K562 (cell line): ENCODE measurements around the gene KMT2C. TPM values are rescaled to one million over a fixed set of nuclear protein-coding genes. Genes with fewer than 3 reads are reported as not detected.
A peak's percentile ranks its signal among the peaks of the same experiment; 100 is the strongest.

Experiments
- BCL6 ChIP-seq: fragments of 250-450 bp; sonication (Bioruptor Pico); IDR thresholded peaks from 2 replicates; pipeline ENCODE4 v1.4.0; 2020
- CBFB ChIP-seq: sonication (generic); formaldehyde crosslinking; IDR thresholded peaks from 2 replicates; pipeline ENCODE4 v1.4.0; 2020; ENCODE audit warnings: mild to moderate bottlenecking, missing genetic modification reagents
- CEBPG ChIP-seq, 3 experiments: fragments of 200-800 bp in 1 of 3; sonication (Bioruptor generic) in 1 of 3; sonication (generic) in 1 of 3; formaldehyde crosslinking in 1 of 3; IDR thresholded peaks in 2 of 3; conservative IDR thresholded peaks in 1 of 3; 2 replicates each; pipeline versions ENCODE4 v1.6.1 to v1.8.0; 2016 to 2022; ENCODE audit warnings: missing compliant biosample characterization in 2 of 3, missing genetic modification characterization in 2 of 3, mild to moderate bottlenecking in 1 of 3, missing genetic modification reagents in 1 of 3
- CEBPZ ChIP-seq: fragments of 150-350 bp; IDR thresholded peaks from 2 replicates; pipeline ENCODE4 v1.6.1; 2014; ENCODE audit warnings: low read depth, mild to moderate bottlenecking, low read length, borderline replicate concordance
- CREBBP ChIP-seq: IDR thresholded peaks from one replicate; pipeline ENCODE4 v1.6.1; 2012; ENCODE audit warnings: low read depth, mild to moderate bottlenecking, control low read depth, inconsistent platforms, low read length
- DLX4 ChIP-seq: fragments of 250-450 bp; sonication (Bioruptor Pico); IDR thresholded peaks from 2 replicates; pipeline ENCODE4 v1.6.1; 2021; ENCODE audit warnings: mild to moderate bottlenecking
- FIP1L1 ChIP-seq: fragments of 200-400 bp; formaldehyde crosslinking; IDR thresholded peaks from 2 replicates; pipeline ENCODE4 v1.6.1; 2018; ENCODE audit warnings: mild to moderate bottlenecking, low read depth, low read length; ENCODE audit not compliant: poor library complexity, severe bottlenecking
- GATA2 ChIP-seq: sonication (generic); formaldehyde crosslinking; IDR thresholded peaks from 2 replicates; pipeline ENCODE4 v1.4.0; 2020; ENCODE audit warnings: mild to moderate bottlenecking, missing genetic modification reagents
- HDAC1 ChIP-seq, 2 experiments: fragments of 450-650 bp; IDR thresholded peaks; 2 replicates each; pipeline ENCODE4 v1.6.1; 2016 to 2017; ENCODE audit warnings: inconsistent platforms in 1 of 2, mild to moderate bottlenecking in 1 of 2, moderate library complexity in 1 of 2
- HNRNPK ChIP-seq: fragments of 200-400 bp; formaldehyde crosslinking; IDR thresholded peaks from one replicate; pipeline ENCODE4 v1.6.1; 2018; ENCODE audit warnings: mild to moderate bottlenecking, low read depth, low read length; ENCODE audit not compliant: poor library complexity, severe bottlenecking
- KAT8 ChIP-seq: fragments of 450-650 bp; IDR thresholded peaks from 2 replicates; pipeline ENCODE4 v1.6.1; 2016; ENCODE audit warnings: low read depth, mild to moderate bottlenecking
- PHF8 ChIP-seq: fragments of 200-600 bp; sonication (generic); IDR thresholded peaks from 2 replicates; pipeline ENCODE4 v1.6.1; 2012; ENCODE audit warnings: mixed run types, mild to moderate bottlenecking, inconsistent platforms, low read length, moderate library complexity, borderline replicate concordance
- POLR2AphosphoS5 ChIP-seq: IDR thresholded peaks from 2 replicates; pipeline ENCODE4 v1.6.1; 2011; ENCODE audit warnings: mild to moderate bottlenecking, low read depth, low read length, moderate library complexity; ENCODE audit not compliant: control insufficient read depth, insufficient read depth
- RAD51 ChIP-seq: fragments of 450-650 bp; IDR thresholded peaks from 2 replicates; pipeline ENCODE4 v1.7.1; 2016; ENCODE audit warnings: low read depth, mild to moderate bottlenecking, borderline replicate concordance
- SMARCA5 ChIP-seq: fragments of 450-650 bp; IDR thresholded peaks from 2 replicates; pipeline ENCODE4 v1.6.1; 2016
- TRIM28 ChIP-seq: fragments of 450-650 bp; IDR thresholded peaks from 2 replicates; pipeline ENCODE4 v1.6.1; 2017
- U2AF1 ChIP-seq: fragments of 200-400 bp; formaldehyde crosslinking; optimal IDR thresholded peaks from 2 replicates; pipeline ENCODE3; 2017; ENCODE audit warnings: mild to moderate bottlenecking, low read depth, low read length, moderate library complexity
- XRCC5 ChIP-seq: fragments of 200-400 bp; formaldehyde crosslinking; IDR thresholded peaks from 2 replicates; pipeline ENCODE4 v1.6.1; 2017; ENCODE audit warnings: low read depth, mild to moderate bottlenecking, low read length
- ZBTB17 ChIP-seq: fragments of 450-650 bp; formaldehyde crosslinking; IDR thresholded peaks from 2 replicates; pipeline ENCODE4 v1.4.0; 2020; ENCODE audit warnings: mild to moderate bottlenecking
- ZNF165 ChIP-seq: fragments of 250-450 bp; sonication (Bioruptor Pico); IDR thresholded peaks from 2 replicates; pipeline ENCODE4 v1.4.0; 2020; ENCODE audit warnings: borderline replicate concordance
- ZNF436 ChIP-seq: fragments of 250-450, 450-650 bp; sonication (Bioruptor Pico); formaldehyde crosslinking; IDR thresholded peaks from 2 replicates; pipeline ENCODE4 v1.7.0; 2020; ENCODE audit warnings: mild to moderate bottlenecking
- ZNF644 ChIP-seq: fragments of 200-800 bp; sonication (Bioruptor generic); IDR thresholded peaks from 2 replicates; pipeline ENCODE4 v1.6.1; 2016; ENCODE audit warnings: low read depth, missing genetic modification characterization, missing compliant biosample characterization
- polyA plus RNA-seq, 8 experiments: library from polyadenylated mRNA; depleted of rRNA in 4 of 8; stranded (reverse) in 5 of 8; unstranded in 3 of 8; fragments of >200 nt; fragmentation: Nextera tagmentation in 2 of 8; fragmentation: Illumina TruSeq in 1 of 8; extraction: Ambion mirVana in 2 of 8; extraction: Trizol in 1 of 8; gene quantifications; 2 replicates each; pipeline versions ENCODE4 v1.2.1 to v1.2.3, GENCODE V29; 2011 to 2014; ENCODE audit warnings: inconsistent platforms in 1 of 8, missing spikeins in 1 of 8
- total RNA-seq, 7 experiments: library from RNA; depleted of rRNA in 6 of 7; stranded (reverse); fragments of >200 nt in 6 of 7; fragmentation: Illumina TruSeq in 2 of 7; extraction: Trizol in 2 of 7; gene quantifications; 2 replicates each; pipeline versions ENCODE4 v1.2.1 to v1.2.3, GENCODE V29; 2011 to 2021; ENCODE audit warnings: low replicate concordance in 1 of 7

KMT2C gene
- total and polyA plus RNA-seq, 9 of the 15 experiments (the other 6 are each of a cell fraction or from before 2014, with no cell fraction given) = 4.9 to 67.8 (median 27.1) TPM

GRCh38 chr7:152464312-152465118 lies 28.7 kb upstream of the KMT2C start (continued):
- no peak for TF ChIP-seq CEBPG (CRISPR knock-in tag; IDR thresholded peaks at IDR 0.05)
- no peak for TF ChIP-seq CEBPG (tag; conservative IDR thresholded peaks at IDR 0.05 in 1 of 2, IDR thresholded peaks at IDR 0.05 in 1 of 2)
- TF ChIP-seq FIP1L1 = peak; percentile 100
- TF ChIP-seq HNRNPK = peak; percentile 90
- TF ChIP-seq DLX4 (CRISPR knock-in tag) = no peak
- TF ChIP-seq ZNF644 (tag) = 0 out of 2 replicates have a peak, but pooled peaks have one; percentile 20
- peak; percentile 76; the same call in 1 of the 2 replicates for TF ChIP-seq ZBTB17 (CRISPR knock-in tag)
- no peak for TF ChIP-seq SMARCA5
- no peak for TF ChIP-seq RAD51
- TF ChIP-seq CBFB (CRISPR knock-in tag) = no peak
- peak; percentile 77 for TF ChIP-seq XRCC5
- 0 out of 2 replicates have a peak, but pooled peaks have one; percentile 14 for TF ChIP-seq TRIM28
- TF ChIP-seq U2AF1 = peak; percentile 94
- TF ChIP-seq BCL6 (CRISPR knock-in tag) = no peak
- TF ChIP-seq CREBBP = no peak
- 0 out of 2 replicates have a peak, but pooled peaks have one; percentile 49 for TF ChIP-seq POLR2AphosphoS5
- peak; percentile 29; the same call in 1 of the 2 replicates for TF ChIP-seq ZNF165 (CRISPR knock-in tag)
- TF ChIP-seq ZNF436 = no peak
- TF ChIP-seq HDAC1 (IDR thresholded peaks at IDR 0.05) = peak in 1 of 2 experiments; percentile 84; a peak in 2 of 4 replicates
- TF ChIP-seq PHF8 = peak; percentile 95
- no peak for TF ChIP-seq CEBPZ
- TF ChIP-seq KAT8 = no peak
- peak; percentile 35; the same call in 1 of the 2 replicates for TF ChIP-seq GATA2 (CRISPR knock-in tag)
